Measurements from ENCODE around the gene RUVBL1. TPM values are rescaled to one million over a fixed set of nuclear protein-coding genes. Genes with fewer than 3 reads are reported as not detected.

Gene RUVBL1
- total RNA-seq, 8 experiments from 2014 or later, result 38.9 to 156 (median 74.7) TPM

DNA sequence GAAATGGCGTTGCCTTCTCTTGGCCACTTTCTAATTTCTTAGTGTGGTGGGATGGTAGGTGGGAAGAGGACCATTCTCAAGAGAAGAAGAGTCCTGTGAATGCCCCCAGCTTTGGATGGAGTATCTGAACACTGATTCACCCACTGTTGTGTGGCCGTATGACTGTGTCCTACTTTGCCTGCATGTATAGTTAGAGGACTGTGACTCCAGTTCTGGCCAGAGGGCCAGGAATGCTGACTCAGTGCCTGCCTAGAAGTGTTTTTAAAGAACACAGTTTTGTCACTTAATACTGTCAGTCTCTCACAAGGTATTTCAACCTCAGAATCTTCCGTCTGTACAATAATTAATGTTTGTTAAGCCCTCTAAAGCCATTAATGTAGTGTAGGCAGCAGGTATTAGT, 69.2 kb downstream of the RUVBL1 start:
- H3K4me1 ChIP-seq (replicated peaks in 1 of 2), result peaks cover 17 to 26% of the 10 kb centered on the region in 2 donors
- 50 to 100% (median 86%) methylated on average over 1 to 2 of the region's 3 CpGs; no CpG with 5 or more reads in 4 of the 10 experiments for WGBS, 10 experiments
- in situ Hi-C loops (cut with MboI; ENCODE audit: low pct_unique_long_range_greater_than_20kb in 2 of 9, low sequenced_read_pairs in 9 of 9, unreplicated experiment in 9 of 9), result no loop called here
- H3K4me3 ChIP-seq, result peak overlapping the region; percentile 77 to 87 (median 82)
- no peak overlapping the region for H3K27ac ChIP-seq
- peak in 1 of 8 experiments; percentile 6 for ATAC-seq (replicated peaks in 6 of 8)

DNA sequence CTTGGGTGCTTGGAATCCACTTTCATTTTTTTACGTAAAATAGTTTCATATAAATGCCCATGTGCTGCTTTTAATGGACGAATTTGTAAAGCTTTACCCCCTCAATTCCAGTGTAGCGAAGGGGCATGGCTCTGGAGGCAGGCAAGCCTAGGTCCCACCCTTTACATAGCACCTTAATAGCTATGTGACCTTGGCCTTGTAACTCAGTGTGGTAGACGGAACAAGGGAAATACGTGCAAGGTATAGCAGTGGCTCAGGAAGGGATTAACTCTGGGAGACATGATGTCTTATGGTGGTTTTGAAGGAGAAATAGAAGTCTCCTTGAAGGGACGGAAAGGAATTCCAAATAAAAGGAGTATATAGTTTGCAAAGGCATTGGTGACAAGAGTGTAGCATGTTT, 70.0 kb downstream of the RUVBL1 start:
- Histone ChIP-seq H3K4me3 (peak overlapping the region; percentile 77 to 87 (median 82)), H3K27ac (no peak overlapping the region), H3K4me1 (replicated peaks in 1 of 2) (peaks cover 17 to 26% of the 10 kb centered on the region in 2 donors)
- no peak for ATAC-seq (replicated peaks in 6 of 8)
- in situ Hi-C loops (cut with MboI; ENCODE audit: low pct_unique_long_range_greater_than_20kb in 2 of 9, low sequenced_read_pairs in 9 of 9, unreplicated experiment in 9 of 9), result no loop called here
- 21 to 87% (median 66%) methylated on average over 2 to 6 of the region's 6 CpGs; no CpG with 5 or more reads in 2 of the 10 experiments for WGBS, 10 experiments

DNA sequence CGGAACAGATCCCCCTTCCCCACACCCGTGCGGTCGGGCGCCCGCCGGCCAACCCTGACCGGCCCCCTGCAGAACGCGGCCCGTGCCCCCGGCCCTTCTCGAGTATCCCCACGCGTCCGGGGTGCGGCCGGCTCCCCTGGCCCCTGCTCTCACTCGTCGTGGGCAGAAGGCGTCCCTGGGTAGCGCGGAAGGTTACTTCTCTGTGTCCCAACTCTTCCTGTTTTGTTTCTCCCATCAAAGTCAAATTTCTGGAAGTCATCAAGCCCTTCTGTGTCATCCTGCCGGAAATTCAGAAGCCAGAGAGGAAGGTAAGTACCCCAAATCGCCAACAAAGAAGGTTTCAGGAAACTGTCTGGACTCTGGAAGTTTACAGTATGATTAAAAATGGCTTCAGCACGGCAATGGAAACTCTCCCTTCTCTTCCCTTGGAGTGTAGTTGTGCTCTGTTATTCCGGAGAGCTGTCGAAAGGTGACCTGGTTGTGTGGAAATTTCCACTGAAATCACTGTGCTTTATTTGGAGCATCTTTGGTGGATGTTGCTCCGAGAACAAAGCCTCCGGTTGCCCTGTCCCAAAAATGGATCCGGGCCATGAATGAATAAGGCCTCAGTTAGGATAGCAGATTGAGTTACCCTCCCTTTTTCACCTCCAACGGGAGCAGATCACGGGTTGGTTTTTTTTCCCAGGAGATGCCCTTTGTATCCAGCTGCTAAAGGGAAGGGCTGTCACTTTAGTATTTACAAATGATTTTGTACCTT, 70.8 kb downstream of the RUVBL1 start:
- WGBS, 10 experiments, result 0 to 10% (median 0%) methylated on average over 2 to 9 of the region's 33 CpGs; no CpG with 5 or more reads in 2 of the 10 experiments
- Histone ChIP-seq H3K4me3 (peak overlapping the region; percentile 77 to 87 (median 82)), H3K27ac (peak overlapping the region; percentile 91 to 98), H3K4me1 (replicated peaks in 1 of 2) (peaks cover 17 to 26% of the 10 kb centered on the region in 2 donors)
- in situ Hi-C loops (cut with MboI; ENCODE audit: low pct_unique_long_range_greater_than_20kb in 2 of 9, low sequenced_read_pairs in 9 of 9, unreplicated experiment in 9 of 9), result no loop called here
- ATAC-seq (replicated peaks in 6 of 8), result no peak

DNA sequence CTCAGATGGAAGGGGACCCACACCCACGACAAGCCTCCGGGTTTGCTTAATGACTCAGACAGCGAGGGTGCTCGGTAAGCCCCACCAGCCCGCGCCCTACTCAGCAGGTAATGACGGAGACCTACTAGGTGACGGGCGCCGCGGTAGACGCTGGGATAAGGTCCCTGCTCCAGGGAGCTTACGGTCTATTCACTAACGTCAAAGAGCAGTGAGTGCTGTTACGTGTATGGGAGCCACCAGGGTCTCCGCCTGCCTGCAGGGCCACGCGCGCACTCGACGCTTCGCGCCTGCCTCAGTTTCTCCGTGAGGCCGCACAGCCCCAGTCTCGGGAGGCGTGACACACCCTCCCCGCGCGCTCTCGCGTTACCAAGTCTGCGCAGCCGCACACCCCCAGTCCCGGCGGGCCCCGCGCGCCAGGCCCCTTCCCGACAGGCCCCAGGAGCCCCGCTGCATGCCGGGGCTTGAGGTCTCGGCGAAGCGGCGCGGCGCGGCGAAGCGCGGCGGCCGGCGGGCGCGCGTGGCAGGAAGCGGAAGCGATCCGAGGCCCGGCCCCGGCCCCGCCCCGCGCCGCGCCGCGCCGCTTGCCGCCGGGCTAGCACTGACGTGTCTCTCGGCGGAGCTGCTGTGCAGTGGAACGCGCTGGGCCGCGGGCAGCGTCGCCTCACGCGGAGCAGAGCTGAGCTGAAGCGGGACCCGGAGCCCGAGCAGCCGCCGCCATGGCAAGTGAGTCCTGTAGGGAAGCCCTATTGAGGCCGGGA, 71.6 kb downstream of the RUVBL1 start, which contains the start of gene SEC61A1:
TSS of gene SEC61A1 (plus strand) at position 601 of the 758 bp plus-strand sequence. CDS start at position 717, 116 bp downstream.
- peak; percentile 85 to 97 (median 92) for ATAC-seq (replicated peaks in 6 of 8)
- Histone ChIP-seq H3K27ac (peak within 1 kb of the TSS; percentile 91 to 98), H3K4me3 (peak within 1 kb of the TSS; percentile 77 to 87 (median 82)), H3K4me1 (replicated peaks in 1 of 2) (peaks cover 17 to 26% of the 10 kb centered on the region in 2 donors)
- in situ Hi-C loops (cut with MboI; ENCODE audit: low pct_unique_long_range_greater_than_20kb in 2 of 9, low sequenced_read_pairs in 9 of 9, unreplicated experiment in 9 of 9), result no loop called here
- 0% methylated on average over 3 to 8 of the region's 90 CpGs; no CpG with 5 or more reads in 7 of the 10 experiments for WGBS, 10 experiments

DNA sequence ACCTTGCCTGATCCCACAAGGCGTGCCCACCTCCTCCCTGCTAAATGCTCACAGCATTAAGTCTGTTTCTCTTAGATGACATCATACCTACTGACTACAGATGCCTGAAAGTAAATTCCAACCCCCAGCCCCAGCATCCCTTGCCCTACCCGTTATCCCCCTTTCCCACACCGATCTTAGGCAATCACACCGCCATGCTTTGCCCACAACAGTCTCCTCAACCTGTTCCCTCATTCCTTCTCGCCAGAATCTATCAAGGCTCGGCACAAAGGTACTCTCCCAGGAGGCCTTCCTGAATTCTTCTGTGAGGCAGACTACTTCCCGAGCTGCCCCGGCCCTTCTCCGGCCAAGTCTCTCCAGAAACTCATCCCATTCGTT, 72.2 kb downstream of the RUVBL1 start:
- in situ Hi-C loops (cut with MboI; ENCODE audit: low pct_unique_long_range_greater_than_20kb in 2 of 9, low sequenced_read_pairs in 9 of 9, unreplicated experiment in 9 of 9), result no loop called here
- Histone ChIP-seq H3K27ac (peak overlapping the region; percentile 82 to 84), H3K4me3 (peak overlapping the region; percentile 77 to 87 (median 82)), H3K4me1 (replicated peaks in 1 of 2) (peaks cover 17 to 26% of the 10 kb centered on the region in 2 donors)
- peak in 6 of 8 experiments; percentile 0 to 18 (median 13) for ATAC-seq (replicated peaks in 6 of 8)
- 0 to 83% (median 22%) methylated on average over 1 to 5 of the region's 10 CpGs; no CpG with 5 or more reads in 4 of the 10 experiments for WGBS, 10 experiments

DNA sequence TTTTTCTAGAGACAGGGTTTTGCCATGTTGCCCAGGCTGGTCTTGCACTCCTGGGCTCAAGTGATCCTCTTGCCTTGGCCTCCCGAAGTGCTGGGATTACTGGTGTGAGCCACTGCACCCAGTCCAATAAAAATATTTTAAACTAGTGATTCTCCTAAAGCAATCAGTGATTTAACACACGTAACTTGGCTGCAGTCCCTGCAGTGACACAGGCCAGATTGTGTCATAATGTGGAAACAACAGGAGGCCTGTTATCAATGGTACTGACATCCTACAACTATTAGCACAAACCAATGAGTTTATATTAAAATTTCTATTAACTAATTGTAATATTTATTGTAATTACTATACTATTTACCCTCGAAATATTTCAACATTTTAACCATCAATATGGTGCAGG, 73.0 kb downstream of the RUVBL1 start:
- in situ Hi-C loops (cut with MboI; ENCODE audit: low pct_unique_long_range_greater_than_20kb in 2 of 9, low sequenced_read_pairs in 9 of 9, unreplicated experiment in 9 of 9), result no loop called here
- H3K4me3 ChIP-seq, result peak overlapping the region in 1 of 5 donors; percentile 81
- no peak overlapping the region for H3K27ac ChIP-seq
- no peak for ATAC-seq (replicated peaks in 6 of 8)
- peaks cover 17 to 26% of the 10 kb centered on the region in 2 donors for H3K4me1 ChIP-seq (replicated peaks in 1 of 2)
- 67 to 100% (median 86%) methylated on average over 1 to 2 of the region's 3 CpGs; no CpG with 5 or more reads in 4 of the 10 experiments for WGBS, 10 experiments

DNA sequence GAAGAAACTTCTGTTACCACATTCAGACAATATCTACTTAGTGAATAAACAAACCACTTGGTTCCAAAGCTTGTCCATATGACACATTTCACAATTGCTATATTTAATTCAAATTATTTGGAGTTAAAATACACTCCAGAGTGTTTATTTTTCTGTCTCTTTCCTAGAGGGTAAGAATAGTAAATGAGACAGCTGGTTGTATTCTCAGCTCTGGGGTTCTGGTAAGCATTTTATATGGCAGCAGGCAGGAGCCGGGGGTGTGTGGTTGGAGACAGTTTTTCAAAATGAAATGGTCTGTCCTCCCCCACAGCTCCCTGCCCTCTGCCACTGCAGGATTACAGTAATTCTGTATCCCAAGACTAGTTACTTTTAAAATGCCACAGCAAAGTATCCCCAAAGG, 82.3 kb downstream of the RUVBL1 start:
- Histone ChIP-seq H3K4me1 (replicated peaks in 1 of 2) (no peaks in the 10 kb centered on the region), H3K4me3 (no peak overlapping the region), H3K27ac (no peak overlapping the region)
- in situ Hi-C loops (cut with MboI; ENCODE audit: low pct_unique_long_range_greater_than_20kb in 2 of 9, low sequenced_read_pairs in 9 of 9, unreplicated experiment in 9 of 9), result no loop called here
- ATAC-seq (replicated peaks in 6 of 8), result no peak
- 0 to 100% (median 63%) methylated on average over 1 of the region's 1 CpG; no CpG with 5 or more reads in 4 of the 10 experiments for WGBS, 10 experiments

DNA sequence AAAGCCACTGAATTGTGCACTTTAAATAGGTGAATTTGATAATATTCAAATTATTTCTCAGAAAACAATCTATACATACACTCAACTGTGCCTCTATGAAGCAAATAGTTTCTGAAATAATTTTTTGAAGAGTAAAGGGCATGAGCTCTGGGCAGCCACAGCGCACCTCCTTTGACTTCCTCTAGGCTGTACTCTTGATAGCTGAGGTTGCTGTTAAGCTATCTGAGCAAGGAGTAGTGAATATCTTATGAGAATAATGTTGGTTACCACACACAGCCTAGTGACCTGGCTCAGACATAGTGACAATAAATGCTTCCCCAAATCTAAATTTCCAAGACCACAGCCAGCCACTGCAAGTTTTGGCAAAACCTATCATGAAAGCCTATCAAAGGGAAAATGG, 83.0 kb downstream of the RUVBL1 start:
- no peak for ATAC-seq (replicated peaks in 6 of 8)
- in situ Hi-C loops (cut with MboI; ENCODE audit: low pct_unique_long_range_greater_than_20kb in 2 of 9, low sequenced_read_pairs in 9 of 9, unreplicated experiment in 9 of 9), result no loop called here
- WGBS, 10 experiments, result 67 to 100% (median 90%) methylated on average over 1 of the region's 1 CpG; no CpG with 5 or more reads in 6 of the 10 experiments
- Histone ChIP-seq H3K27ac (no peak overlapping the region), H3K4me3 (no peak overlapping the region), H3K4me1 (replicated peaks in 1 of 2) (no peaks in the 10 kb centered on the region)

DNA sequence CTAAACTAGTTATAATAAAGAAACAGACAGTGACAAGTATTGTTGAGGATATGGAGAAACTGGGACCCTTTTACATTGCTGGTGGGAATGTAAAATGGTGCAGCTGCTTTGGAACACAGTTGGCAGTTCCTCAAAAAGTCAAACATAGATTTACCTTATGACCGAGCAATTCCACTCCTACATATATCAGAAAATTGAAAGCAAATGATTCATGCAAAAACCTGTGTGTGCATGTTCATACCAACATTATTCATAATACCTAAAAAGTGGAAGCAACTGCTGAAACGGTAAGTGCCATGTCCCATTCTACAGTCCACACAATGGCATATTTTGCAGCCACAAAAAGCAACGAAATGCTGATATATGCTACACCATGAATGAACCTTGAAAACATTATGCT, 83.6 kb downstream of the RUVBL1 start:
- in situ Hi-C loops (cut with MboI; ENCODE audit: low pct_unique_long_range_greater_than_20kb in 2 of 9, low sequenced_read_pairs in 9 of 9, unreplicated experiment in 9 of 9), result no loop called here
- Histone ChIP-seq H3K4me1 (replicated peaks in 1 of 2) (no peaks in the 10 kb centered on the region), H3K27ac (no peak overlapping the region), H3K4me3 (no peak overlapping the region)
- no peak for ATAC-seq (replicated peaks in 6 of 8)
- 31 to 94% (median 81%) methylated on average over 2 to 3 of the region's 3 CpGs; no CpG with 5 or more reads in 1 of the 10 experiments for WGBS, 10 experiments

DNA sequence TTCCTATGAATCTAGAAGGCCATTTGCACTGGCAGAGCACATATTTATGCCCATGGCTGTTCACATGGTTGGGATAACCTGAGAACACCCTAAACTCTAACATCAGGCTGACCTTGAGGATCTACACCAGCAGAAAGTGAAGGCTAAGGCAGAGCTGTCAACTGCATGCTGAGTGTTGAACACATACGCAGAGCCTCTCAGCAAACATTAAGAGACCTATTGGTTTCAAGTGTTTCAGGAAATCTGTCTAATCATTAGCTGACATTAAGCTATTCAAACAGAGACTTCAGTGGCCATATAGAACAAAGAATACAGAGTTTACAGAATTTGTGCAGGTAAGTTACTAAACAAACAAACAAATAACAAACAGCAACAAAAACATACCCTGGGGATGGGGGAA, 87.5 kb downstream of the RUVBL1 start:
- no peak for ATAC-seq (replicated peaks in 6 of 8)
- Histone ChIP-seq H3K4me3 (no peak overlapping the region), H3K4me1 (replicated peaks in 1 of 2) (no peaks in the 10 kb centered on the region), H3K27ac (no peak overlapping the region)
- 29 to 100% (median 85%) methylated on average over 1 of the region's 1 CpG; no CpG with 5 or more reads in 2 of the 10 experiments for WGBS, 10 experiments
- in situ Hi-C loops (cut with MboI; ENCODE audit: low pct_unique_long_range_greater_than_20kb in 2 of 9, low sequenced_read_pairs in 9 of 9, unreplicated experiment in 9 of 9), result no loop called here

DNA sequence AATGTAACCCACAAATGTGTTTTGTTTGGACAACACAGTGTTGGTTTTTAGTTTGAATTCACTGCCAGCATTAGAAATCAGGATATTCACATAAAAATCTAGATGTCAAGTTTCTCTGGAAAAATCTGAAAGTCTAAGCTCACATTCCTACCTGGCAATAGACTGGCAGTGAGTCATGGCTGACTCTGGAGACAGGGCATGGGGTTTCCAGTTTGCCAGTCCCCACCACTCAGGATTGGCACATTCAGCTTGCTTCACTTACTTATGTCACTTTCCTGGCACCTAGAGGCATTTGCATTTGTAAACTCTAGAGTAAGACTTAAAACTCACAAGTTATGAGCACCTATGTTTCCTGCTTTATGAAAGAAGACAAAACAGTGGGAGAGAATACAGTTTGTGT, 90.5 kb downstream of the RUVBL1 start:
- no peak for ATAC-seq (replicated peaks in 6 of 8)
- in situ Hi-C loops (cut with MboI; ENCODE audit: low pct_unique_long_range_greater_than_20kb in 2 of 9, low sequenced_read_pairs in 9 of 9, unreplicated experiment in 9 of 9), result no loop called here
- Histone ChIP-seq H3K27ac (no peak overlapping the region), H3K4me3 (no peak overlapping the region), H3K4me1 (replicated peaks in 1 of 2) (no peaks in the 10 kb centered on the region)

Measured in motor neuron (in vitro differentiated cells).